Measurements from ENCODE around the gene CACNA1C. TPM values are rescaled to one million over a fixed set of nuclear protein-coding genes. Genes with fewer than 3 reads are reported as not detected.

CACNA1C gene
- total RNA-seq, 4 donors from 2014 or later, result 1.4 to 3.7 (median 2.2) TPM

DNA sequence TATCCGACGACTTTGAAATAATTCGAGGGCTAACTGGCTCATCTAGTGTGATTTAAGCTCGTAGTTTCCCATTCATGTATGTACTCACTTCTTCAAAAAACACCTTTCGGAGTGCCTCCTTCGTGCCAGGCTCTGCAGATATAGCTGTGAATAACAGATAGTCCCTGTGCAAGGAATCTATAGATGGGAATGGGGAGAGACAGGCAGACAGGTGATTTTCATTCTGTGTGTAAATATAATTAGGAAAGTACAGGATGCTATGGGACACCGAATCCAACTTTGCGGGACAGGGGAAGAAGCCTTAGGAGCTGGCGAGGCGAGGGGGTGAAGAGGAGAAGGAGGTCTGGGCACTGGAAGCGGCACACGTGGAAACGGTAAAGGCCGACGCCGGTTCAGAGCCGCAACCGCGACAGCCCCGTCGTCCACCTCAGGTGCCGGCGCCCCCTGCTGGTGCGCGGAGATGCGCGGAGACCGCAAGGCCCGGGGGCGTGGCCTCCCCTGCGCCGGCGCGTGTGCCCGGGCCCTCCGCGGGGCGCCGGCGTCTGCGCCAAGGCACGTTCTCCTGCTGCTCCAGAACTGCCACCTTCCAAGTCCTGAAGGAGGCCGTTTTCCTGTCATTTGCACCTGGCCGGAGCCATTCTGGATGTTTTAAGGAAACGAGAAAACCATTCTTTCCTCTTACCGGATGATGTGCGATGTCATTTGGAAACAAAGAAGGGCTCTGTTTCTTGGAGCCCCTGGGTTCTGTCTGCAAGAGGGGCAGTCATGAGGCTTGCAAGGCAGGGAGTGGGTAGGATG lies 18.0 kb upstream of the CACNA1C start:
- Histone ChIP-seq H3K36me3 (no peaks in the 10 kb centered on the region), H3K27ac (no peak overlapping the region), H3K4me3 (peak overlapping the region; percentile 33), H3K9me3 (no peaks in the 10 kb centered on the region), H3K27me3 (peaks cover 15% of the 10 kb centered on the region), H3K4me1 (peaks cover 12% of the 10 kb centered on the region)
- DNase-seq (ENCODE audit: low spot score in 2 of 2), result peak; percentile 80 to 87
- 12% methylated on average over 44 of the region's 47 CpGs for WGBS
- TF ChIP-seq, protein P1, sequence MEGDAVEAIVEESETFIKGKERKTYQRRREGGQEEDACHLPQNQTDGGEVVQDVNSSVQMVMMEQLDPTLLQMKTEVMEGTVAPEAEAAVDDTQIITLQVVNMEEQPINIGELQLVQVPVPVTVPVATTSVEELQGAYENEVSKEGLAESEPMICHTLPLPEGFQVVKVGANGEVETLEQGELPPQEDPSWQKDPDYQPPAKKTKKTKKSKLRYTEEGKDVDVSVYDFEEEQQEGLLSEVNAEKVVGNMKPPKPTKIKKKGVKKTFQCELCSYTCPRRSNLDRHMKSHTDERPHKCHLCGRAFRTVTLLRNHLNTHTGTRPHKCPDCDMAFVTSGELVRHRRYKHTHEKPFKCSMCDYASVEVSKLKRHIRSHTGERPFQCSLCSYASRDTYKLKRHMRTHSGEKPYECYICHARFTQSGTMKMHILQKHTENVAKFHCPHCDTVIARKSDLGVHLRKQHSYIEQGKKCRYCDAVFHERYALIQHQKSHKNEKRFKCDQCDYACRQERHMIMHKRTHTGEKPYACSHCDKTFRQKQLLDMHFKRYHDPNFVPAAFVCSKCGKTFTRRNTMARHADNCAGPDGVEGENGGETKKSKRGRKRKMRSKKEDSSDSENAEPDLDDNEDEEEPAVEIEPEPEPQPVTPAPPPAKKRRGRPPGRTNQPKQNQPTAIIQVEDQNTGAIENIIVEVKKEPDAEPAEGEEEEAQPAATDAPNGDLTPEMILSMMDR (IDR thresholded peaks at IDR 0.05), result peak; percentile 73 to 98
- no peak for TF ChIP-seq POLR2A (IDR thresholded peaks at IDR 0.05)

DNA sequence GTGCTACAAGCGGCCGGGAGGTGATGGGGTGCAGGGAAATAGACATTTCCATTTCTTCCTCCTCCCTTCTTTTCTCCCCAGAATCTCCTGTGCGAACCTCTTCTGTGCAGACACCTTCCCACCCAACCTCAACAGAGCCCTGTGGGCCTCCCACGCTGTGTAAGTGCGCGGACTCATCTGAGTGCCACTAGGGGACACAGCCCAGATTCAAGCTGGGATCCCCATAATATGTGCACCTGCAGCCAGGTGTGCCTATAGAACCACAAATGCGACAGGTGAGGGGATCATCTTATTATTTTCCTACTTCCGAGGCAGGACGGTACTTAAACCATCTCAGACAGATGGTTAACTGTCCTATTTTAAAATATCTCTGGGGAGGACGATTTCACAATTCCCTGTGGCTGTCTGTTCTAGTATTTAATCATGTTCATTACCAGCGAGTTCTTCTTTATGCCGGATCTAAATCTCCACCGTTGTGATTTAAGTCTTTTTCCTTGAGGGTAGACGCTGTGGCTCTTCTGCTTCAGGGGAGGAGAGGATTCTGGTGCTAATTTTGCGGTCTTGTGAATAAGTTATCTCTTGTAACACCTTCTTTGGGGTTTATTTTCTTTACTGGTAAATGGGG lies 17.2 kb upstream of the CACNA1C start:
- Histone ChIP-seq H3K27me3 (peaks cover 13% of the 10 kb centered on the region), H3K4me1 (peaks cover 12% of the 10 kb centered on the region), H3K27ac (no peak overlapping the region), H3K9me3 (no peaks in the 10 kb centered on the region), H3K36me3 (no peaks in the 10 kb centered on the region), H3K4me3 (peak overlapping the region; percentile 33)
- WGBS, result 40% methylated on average over 15 of the region's 15 CpGs
- TF ChIP-seq POLR2AphosphoS5 (IDR thresholded peaks at IDR 0.05) (no peak), EP300 (IDR thresholded peaks at IDR 0.05) (no peak), POLR2A (IDR thresholded peaks at IDR 0.05) (no peak)
- TF ChIP-seq, protein P1 (IDR thresholded peaks at IDR 0.05), result no peak
- no peak for DNase-seq (ENCODE audit: low spot score in 2 of 2)

DNA sequence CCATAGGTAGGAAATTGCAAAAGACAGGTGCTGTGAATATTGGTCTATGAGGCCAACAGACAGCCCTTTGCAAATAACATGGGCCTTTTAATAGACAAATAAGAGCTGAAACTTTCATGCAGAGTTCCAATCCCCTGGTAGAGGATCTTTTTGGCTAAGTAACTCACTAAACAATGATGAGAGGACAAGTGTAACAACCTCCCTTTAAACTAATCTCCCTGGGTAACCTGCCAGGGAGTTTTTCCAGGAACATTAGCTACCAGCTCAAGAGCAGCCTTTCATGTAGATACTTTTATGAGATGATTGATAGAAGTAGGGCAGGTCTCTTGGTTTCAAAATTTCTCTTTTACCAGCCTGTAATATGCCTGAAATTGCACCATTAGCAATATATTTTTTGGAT lies 13.8 kb upstream of the CACNA1C start:
- H3K4me3 ChIP-seq, result no peak overlapping the region
- TF ChIP-seq EP300 (IDR thresholded peaks at IDR 0.05) (no peak), POLR2A (IDR thresholded peaks at IDR 0.05) (no peak), POLR2AphosphoS5 (IDR thresholded peaks at IDR 0.05) (no peak)
- TF ChIP-seq, protein P1 (IDR thresholded peaks at IDR 0.05), result no peak
- H3K4me1 ChIP-seq, result peaks cover 12% of the 10 kb centered on the region
- no peak for DNase-seq (ENCODE audit: low spot score in 2 of 2)
- H3K27me3 ChIP-seq, result no peaks in the 10 kb centered on the region
- H3K9me3 ChIP-seq, result no peaks in the 10 kb centered on the region
- H3K36me3 ChIP-seq, result no peaks in the 10 kb centered on the region
- H3K27ac ChIP-seq, result no peak overlapping the region

- no peak for TF ChIP-seq EP300 (IDR thresholded peaks at IDR 0.05)
- Histone ChIP-seq H3K27me3 (peaks cover 6% of the 10 kb centered on the region), H3K4me1 (no peaks in the 10 kb centered on the region), H3K4me3 (no peak overlapping the region), H3K36me3 (no peaks in the 10 kb centered on the region), H3K27ac (no peak overlapping the region), H3K9me3 (no peaks in the 10 kb centered on the region)
- 52% methylated on average over 2 of the region's 2 CpGs for WGBS
- DNase-seq (ENCODE audit: low spot score in 2 of 2), result no peak
These were observed 9.7 kb upstream of the CACNA1C start for GRCh38 chr12:2043054-2043453.

GRCh38 chr12:2044165-2044564 lies 8.6 kb upstream of the CACNA1C start:
- TF ChIP-seq, protein P1 (IDR thresholded peaks at IDR 0.05), result no peak
- TF ChIP-seq POLR2AphosphoS5 (IDR thresholded peaks at IDR 0.05) (no peak), EP300 (IDR thresholded peaks at IDR 0.05) (no peak), POLR2A (IDR thresholded peaks at IDR 0.05) (no peak)
- Histone ChIP-seq H3K27ac (no peak overlapping the region), H3K4me3 (no peak overlapping the region), H3K27me3 (peaks cover 6% of the 10 kb centered on the region), H3K36me3 (no peaks in the 10 kb centered on the region), H3K9me3 (no peaks in the 10 kb centered on the region), H3K4me1 (no peaks in the 10 kb centered on the region)
- no peak for DNase-seq (ENCODE audit: low spot score in 2 of 2)
- 74% methylated on average over 6 of the region's 6 CpGs for WGBS

All from suprapubic skin (tissue), 4 donors.